Right ventricle myocardium inferior (tissue), 1 donor: Measurements from ENCODE around the gene PALLD. TPM values are rescaled to one million over a fixed set of nuclear protein-coding genes. Genes with fewer than 3 reads are reported as not detected.

Experiments used
- ATAC-seq: fragments of 200-7000 bp; cut with Tn5 transposase; one replicate; pipeline ENCODE4 v1.9.1; 2020; ENCODE audit warnings: mild to moderate bottlenecking, moderate library complexity
- DNase-seq: peaks from one replicate; pipeline ENCODE4 v3.0.0; 2021; ENCODE audit errors: missing footprints
- intact Hi-C: fragments of 100-400 bp; cut with DNase I; formaldehyde crosslinking; loops from one replicate; pipeline ENCODE4 v1.11.0; 2022
- total RNA-seq: library from RNA; stranded (reverse); fragmentation: NEBNext Ultra II Directional; extraction: Animal tissue kit (Norgen Biotek cat#: 25700); gene quantifications from one replicate; pipeline ENCODE4 v1.2.1, GENCODE V29; 2021
- donor health status: DM: no; HTN: yes; CAD: no; lungs with severe emphysema.

The PALLD gene
- total RNA-seq, 1 donor from 2014 or later: 977 TPM

DNA sequence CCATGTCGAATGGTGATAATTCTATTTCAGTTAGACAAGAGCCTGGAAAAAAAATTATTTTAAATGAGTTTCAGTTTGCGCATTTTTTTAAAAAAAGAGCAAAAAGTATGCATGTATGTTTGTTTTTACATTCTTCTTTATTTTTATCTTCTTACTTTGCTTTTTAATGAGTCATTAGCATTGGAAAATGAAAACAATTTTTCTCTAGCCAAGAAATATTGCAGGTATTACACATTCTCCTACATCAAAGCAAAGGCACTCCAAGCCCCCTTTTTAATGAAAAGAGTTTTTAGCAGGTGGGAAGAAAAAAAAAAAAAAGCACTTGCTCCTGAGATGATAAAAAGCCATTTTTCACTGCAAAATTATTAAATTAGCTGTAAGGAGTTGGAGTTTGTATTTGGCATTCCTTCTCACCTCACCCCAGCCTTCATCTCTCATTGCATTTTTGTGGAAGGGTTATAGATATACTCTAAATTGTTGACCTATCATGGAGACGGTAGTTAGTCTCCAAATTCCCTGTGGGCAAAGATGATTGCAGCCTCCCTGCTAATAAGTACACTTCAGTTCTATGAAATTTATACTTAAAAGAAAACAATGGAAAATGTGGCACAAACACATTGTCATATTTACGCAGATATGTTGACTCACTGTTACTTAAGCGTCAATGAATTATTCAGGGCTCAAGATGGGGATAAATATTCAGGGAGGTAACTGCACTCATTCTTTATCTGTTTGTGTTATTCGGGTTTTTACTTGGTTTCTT is 43.8 kb downstream of the PALLD start:
- DNase-seq: no peak
- no peak for ATAC-seq
- intact Hi-C loops: no loop called here

DNA sequence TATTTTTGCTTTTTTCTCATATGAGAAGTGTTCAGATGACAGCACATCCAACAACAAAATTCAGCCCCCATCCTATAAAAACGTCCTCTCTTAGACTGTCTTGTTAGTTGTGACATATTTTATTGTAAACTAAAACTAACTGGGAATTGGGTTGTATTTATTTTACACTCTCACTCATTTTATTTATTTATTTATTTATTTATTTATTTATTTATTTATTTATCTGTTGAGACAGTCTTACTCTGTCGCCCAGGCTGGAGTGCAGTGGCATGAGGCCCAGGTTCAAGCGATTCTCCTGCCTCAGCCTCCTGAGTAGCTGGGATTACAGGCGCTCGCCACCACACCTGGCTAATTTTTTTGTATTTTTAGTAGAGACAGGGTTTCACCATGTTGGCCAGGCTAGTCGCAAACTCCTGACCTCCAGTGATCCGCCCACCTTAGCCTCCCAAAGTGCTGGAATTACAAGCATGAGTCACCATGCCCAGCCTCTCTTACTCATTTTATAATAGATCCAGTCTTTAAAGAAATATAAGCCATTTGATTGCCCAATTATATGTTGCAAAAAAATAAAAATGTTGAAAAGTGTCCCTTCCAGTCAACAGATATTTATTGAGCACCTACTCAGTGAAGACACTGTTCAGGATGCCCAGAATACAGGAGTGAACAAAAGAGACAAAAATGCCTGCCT is 44.6 kb downstream of the PALLD start:
- ATAC-seq (no peak), DNase-seq (no peak)
- intact Hi-C loops: no loop called here

DNA sequence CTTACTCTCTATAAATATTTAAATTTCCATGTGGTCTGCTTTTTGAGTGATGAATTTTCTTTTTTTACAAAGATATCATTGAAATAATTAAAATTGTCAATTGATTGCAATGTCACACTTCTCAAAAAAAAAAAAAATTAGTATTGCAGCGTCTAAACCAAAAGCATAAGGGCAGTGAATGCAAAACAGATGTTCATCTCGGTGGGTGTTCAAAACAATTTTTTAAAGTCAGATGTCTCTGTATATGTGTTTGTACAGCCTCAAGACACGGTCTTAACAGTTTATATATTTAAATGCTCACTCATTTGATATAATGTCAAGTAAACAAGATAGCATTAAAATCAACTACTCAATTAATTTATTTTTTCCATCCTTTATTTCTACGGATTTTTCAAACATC is 52.3 kb downstream of the PALLD start:
- DNase-seq: no peak
- intact Hi-C loops: no loop called here
- ATAC-seq: no peak

DNA sequence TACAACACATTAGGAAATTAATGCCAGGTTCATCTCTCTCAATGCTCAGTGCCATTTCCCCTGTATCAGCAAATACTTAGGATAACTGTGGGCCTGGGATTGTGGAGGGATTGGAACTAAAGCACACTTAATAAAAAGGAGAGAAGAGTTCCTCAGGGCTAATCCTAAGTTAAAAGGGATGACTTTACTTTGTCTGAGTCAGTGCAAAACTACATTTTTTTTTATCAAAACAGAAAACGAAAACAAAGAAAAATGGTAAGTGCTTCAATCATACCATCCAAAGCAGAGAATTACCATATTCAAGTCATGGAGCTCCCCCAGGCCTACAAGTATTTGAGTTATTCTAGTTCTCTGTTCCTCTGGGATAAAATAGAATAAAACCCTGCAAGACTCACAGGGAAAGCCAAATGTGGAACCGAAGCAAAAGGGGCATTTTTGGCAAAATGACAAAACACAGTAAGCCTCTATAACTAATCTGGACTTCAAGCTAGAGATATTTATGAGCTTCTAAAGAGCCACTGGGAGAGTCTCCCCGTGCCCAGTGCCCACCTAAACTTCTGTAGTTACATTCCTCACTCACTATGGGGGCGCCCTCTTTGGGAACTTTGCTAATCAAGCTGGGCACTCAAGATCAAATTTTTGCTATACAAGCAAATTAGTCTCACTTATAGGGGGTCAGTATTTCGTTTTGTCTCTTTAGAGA is 53.4 kb downstream of the PALLD start:
- ATAC-seq (no peak), DNase-seq (no peak)
- intact Hi-C loops: no loop called here

DNA sequence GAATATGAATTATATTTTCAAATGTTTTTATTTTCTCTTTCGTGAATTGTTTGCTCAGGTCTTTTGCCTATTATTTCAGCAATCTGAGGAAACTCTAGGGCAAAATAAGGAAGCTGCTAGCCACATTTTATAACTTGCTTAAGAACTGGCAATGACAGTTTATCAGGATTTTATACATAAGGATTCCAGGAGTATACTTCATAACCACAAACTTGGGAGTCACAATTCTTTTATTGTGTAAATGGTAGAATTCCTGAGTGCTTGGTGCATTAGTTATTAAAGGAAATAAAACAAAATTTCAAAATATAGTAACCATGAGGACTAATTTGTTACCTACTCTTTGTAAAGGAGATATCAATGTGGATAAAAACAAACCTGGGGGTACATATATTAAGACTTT is 54.4 kb downstream of the PALLD start:
- no peak for ATAC-seq
- intact Hi-C loops: no loop called here
- no peak for DNase-seq

DNA sequence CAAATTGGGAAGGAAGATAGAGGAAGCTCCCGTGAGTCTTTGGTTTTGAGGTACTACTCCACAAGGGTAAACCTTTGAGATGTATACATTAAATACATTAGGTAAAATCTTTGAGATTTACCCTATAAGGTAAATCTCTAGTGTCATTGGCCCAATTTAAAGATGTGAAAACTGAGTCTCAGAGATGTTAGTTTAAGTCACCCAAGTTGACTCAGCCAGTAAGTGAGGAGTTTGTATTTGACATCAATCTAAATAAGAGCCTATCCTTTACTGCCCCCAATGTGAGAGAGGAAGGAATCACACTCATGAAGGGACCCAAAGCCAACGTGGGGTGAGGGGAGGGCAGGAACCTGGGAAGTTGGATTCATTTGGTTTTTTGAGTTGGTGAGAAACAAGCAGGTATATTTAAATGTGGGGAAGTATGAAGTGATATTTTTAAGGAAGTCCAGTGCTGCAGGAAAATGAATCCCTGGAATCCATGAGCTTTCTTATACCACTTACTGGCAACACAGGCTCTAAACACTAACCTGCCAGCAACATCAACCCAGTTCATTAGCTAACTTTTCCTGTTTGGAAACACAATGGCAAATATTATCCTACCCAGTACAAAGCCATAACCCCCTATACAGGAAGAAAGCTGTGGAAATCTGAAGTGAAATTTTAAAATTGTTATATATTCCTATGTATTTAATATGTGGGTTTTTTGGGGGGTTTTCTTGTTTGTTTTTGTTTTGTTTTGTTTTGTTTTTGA is 55.3 kb downstream of the PALLD start:
- intact Hi-C loops: no loop called here
- ATAC-seq: no peak

DNA sequence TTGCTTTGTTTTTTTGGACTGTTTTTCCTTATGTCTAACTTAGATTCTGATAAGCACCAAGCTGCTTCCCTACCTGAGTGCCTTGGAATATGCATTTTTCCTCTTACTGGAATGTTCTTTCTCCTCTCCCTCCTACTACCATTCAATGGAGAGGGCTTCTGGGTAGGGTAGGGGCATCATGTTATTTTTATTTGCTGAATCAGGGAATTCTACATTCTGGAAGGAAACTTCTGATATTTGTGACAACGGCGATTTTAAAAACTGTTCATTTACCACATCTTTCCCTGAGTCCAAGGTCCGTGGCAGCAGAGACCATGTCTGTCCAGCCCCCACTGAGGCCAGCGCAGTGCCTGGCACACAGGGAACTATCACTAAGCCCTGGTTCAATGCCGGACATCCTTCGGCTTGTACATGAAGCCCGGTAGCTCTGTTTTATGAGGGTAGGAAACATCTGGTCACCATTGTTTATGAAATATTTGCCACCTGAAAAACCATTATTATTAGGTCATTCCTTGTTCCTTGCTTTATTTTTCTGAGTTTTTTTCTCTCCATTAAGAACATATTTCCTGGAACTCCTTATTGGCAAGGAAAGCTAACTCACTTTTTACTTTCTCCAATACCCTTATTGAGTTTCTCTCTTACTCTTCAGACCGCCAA is 57.0 kb downstream of the PALLD start:
- ATAC-seq (no peak), DNase-seq (no peak)
- intact Hi-C loops: no loop called here

More for the DNA sequence above, 55.3 kb downstream of the PALLD start:
- DNase-seq: no peak

DNA sequence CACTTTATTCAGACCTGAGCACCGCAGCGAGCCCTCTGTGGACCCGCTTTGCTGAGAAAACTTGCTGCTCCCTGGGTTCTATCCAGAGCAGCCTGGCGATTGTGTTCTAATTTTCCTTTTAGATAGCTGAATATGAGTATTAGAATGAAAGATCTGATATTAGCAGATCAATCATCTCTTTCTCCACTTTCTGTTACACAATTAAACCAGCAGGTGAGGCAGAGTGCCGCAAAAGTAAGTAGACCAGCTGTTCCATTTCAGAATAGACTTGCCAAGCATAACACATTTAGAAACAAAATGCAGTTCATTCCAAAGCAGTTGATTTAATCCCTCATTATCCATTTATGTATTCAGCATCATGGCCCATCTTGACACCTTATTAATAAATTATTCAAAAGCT is 58.6 kb downstream of the PALLD start:
- no peak for ATAC-seq
- DNase-seq: no peak
- intact Hi-C loops: no loop called here

DNA sequence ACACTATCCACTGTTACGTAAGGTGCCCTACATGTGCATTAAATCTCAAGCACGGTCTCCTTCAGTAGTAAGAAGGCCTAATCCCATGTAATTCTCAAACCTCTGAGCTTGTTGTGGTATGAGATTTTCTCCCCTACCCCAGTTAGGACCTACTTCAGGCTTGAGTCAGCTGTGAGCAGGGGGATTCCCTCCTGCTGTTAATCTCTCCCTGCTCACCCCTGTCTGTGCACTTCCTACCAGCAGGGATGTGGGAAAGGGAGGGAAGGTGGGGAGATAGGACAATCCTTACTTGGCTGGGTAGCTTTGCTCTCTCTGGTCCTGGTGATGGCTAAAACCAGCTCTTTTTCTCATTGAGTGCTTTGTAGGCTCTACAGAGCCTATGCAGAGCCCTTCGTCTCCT is 60.8 kb downstream of the PALLD start:
- ATAC-seq (no peak), DNase-seq (no peak)
- intact Hi-C loops: no loop called here

DNA sequence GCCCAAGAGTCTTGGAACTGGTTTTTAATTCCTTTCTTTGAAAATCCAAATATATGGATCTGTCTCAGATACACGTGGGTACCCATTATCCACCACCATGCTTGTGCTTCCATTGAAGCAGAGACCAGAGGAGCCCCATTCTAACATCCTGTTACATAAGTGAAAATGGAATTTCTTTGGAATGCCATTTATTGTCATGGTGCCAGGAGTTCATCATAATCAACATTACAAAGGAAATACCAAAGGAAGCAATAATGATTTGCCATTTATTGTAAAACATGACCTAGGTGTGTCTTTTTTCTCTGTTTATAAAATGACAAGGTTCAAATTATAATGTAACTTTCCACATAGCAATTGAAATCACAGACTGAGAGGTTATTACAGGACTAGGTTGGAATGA is 61.7 kb downstream of the PALLD start:
- DNase-seq (no peak), ATAC-seq (no peak)
- intact Hi-C loops: no loop called here

DNA sequence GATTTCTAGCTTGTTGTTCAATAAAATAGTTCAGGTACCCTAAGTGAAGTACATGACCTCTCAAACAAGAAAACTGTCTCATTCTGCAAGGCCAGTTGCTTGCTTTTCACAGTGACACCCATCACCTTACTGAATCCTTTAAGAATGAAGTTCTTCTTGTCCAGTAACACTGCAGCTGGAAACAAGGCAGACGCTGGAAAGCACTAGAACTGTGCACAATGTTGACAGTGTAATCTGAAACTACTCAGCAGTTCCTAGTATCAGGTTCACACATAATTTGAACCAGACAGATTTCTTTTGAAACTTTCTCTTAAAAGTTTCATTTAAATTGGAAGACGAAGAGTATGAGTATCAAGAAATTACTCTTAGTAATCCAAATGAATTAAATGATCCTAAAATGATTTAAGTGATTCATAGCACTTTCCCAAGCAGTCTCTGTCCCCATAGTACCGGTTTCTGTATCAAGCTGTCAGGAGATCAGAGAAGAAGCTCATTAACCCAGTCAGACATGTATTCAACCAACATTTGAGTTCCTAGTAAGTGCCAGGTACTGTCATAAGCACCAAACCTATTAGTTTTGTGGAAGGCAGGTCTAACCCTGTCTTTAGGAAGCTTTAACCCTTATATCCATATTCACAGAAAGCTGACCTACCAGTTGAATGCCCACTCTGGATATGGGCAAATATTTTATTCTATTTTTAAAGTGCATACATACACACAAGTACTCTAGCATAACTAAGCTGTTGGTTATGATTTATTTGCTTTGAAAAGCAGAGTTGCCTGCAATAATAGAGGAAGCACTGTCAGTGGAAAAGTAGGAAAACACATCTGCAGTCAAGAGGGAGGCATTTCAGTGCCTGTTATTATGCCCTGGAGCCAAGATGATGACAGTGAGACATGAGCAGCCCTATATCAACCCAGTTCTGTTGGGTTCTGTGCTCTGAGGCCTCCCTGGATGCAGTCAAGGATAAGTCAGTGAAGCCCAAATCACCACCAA is 63.6 kb downstream of the PALLD start:
- ATAC-seq: no peak
- intact Hi-C loops: no loop called here
- no peak for DNase-seq

DNA sequence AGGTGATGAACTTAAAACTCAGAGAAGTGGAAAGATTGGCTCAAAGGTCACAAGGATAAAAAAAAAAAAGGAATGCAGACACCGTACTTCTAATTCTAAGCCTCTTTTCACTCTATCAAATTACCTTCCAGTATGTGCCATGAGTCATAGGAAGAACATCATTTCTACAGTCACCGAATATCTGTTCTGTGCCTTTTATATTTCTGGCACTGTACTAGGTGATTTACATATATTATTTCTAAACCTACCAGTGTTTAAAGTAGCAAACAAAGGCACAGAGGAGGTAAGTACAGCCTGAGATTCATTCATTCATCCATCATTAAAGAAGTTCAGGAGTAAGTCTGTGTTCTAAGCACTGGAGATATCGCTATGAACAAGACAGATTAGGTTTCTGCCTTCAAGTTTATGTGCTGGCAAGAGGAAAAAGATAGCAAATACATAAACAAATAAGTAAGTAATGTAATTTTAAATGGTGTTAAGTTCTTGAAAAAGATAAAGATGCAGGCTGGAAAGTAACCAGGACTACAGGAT is 65.3 kb downstream of the PALLD start:
- ATAC-seq (no peak), DNase-seq (no peak)
- intact Hi-C loops: no loop called here

DNA sequence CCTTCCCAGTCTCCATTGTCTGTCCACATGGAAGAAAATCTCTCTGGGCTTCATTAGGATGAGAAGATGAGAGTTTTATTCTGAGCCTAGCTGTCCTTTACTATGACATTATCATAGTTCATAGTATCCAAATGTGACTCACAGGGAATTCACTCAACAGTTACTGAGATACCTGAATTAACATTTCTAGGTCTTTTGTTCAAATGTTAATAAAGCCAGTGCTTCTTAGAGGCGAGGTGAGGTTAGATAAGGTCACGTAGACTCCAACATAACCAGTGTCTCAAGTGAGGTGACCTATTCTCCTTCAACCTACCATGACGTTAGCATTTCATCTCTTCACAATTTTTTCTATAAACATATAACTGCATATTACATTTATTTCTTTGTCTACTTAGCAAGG is 67.2 kb downstream of the PALLD start:
- intact Hi-C loops: no loop called here
- ATAC-seq: no peak
- DNase-seq: no peak

DNA sequence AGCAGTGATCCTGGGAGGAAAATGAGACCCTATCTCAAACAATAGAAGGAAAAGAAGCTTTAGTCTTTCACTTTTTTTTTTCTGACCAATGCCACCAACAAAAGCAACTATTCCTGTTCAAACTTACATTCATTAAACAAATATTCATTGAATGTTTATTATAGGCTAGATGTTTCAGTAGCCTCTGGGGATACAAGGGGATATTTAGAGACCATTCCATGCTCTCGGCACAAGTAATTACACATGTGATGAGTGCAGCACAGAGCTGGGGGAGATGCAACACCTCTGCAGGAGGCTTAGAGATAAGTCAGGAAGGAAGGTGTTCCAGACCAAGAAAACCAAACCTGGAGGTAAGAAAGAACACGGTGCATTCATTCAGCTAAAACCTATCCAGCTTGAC is 68.3 kb downstream of the PALLD start:
- no peak for DNase-seq

DNA sequence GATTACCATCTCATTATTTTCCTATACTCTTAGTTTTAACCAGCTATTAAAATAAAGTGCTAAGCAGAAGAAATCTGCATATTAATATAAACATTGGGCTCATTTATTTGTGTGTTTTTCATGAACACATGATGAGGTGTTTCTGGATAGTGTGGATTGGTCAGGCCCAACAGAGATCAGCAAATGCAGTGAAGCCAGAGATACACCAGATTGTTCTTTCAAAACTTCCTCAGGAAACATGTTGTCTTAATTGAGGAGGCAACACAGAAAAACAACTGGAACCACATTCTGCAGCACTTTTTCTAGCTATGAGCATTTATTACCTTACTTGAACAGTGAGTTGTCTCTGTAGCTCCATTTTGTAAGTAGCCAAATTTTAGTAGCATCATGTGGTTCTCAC is 69.9 kb downstream of the PALLD start:
- intact Hi-C loops: no loop called here

More for the DNA sequence above, 68.3 kb downstream of the PALLD start:
- intact Hi-C loops: no loop called here
- ATAC-seq: no peak

DNA sequence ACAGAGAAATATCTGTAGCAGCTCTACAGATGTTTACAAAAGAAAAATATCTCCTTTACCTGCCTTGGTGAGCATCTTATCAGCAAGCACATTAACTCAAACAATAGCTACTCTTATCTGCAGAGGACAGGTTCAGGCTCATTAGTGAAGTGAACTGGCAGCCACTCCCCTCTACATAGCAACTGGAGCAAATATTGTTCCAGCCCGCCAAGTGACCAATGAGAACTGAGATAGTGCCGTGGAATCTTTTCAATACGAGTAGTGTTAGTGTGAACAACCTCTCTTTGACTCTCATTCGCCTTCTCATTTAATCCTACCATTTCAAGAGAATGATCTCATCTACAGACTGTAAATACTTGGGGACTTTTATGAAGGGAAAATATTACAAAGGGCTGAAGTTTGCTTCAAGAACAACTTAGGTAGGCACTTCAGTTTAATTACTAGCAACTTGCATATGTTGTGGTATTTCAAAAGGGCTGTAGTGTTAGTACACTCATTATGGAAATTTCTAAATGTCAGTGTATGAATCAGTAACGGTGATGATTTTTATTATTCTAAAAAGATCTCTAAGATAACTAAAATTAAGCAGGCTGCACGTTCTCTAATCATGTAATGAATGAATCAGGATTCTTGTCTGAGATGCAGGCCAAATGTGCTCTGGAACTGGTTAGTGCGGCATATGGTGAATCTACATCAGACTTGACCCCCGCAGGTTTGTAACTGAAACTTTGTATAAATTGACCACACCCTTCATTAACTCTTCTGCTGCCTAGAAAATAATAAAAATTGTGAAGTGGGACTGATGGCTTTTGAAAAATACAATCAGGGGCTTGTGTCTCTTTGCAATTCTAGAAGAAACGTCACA is 72.4 kb downstream of the PALLD start:
- ATAC-seq (peak; percentile 94), DNase-seq (no peak)
- intact Hi-C loops: no loop called here

More for the DNA sequence above, 69.9 kb downstream of the PALLD start:
- DNase-seq: no peak
- no peak for ATAC-seq

DNA sequence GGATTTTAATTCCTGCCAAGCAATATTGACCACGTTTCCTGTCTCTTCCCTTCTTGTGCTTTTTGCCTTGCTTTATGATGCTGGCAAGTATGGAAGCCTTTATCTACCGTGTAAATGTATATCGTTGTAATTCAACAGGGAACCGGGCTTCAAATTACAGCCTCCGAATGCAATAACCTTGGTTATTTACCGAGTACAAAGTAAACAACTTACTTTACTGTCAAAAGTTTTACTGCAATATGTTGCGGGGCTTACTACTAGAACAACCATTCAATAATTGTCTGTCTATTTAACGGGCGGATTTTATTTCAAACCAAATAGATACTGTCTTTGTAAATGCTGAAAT is 73.1 kb downstream of the PALLD start:
- DNase-seq (no peak), ATAC-seq (no peak)
- intact Hi-C loops: no loop called here
